ENCODE data around the gene PPM1E.

- no peak for TF ChIP-seq RAD21 (conservative IDR thresholded peaks at IDR 0.05)
- TF ChIP-seq, protein P1, sequence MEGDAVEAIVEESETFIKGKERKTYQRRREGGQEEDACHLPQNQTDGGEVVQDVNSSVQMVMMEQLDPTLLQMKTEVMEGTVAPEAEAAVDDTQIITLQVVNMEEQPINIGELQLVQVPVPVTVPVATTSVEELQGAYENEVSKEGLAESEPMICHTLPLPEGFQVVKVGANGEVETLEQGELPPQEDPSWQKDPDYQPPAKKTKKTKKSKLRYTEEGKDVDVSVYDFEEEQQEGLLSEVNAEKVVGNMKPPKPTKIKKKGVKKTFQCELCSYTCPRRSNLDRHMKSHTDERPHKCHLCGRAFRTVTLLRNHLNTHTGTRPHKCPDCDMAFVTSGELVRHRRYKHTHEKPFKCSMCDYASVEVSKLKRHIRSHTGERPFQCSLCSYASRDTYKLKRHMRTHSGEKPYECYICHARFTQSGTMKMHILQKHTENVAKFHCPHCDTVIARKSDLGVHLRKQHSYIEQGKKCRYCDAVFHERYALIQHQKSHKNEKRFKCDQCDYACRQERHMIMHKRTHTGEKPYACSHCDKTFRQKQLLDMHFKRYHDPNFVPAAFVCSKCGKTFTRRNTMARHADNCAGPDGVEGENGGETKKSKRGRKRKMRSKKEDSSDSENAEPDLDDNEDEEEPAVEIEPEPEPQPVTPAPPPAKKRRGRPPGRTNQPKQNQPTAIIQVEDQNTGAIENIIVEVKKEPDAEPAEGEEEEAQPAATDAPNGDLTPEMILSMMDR (IDR thresholded peaks at IDR 0.05; ENCODE audit: poor library complexity, severe bottlenecking), result no peak
- no peak for TF ChIP-seq POLR2AphosphoS5 (IDR thresholded peaks at IDR 0.05)
- no peak for TF ChIP-seq EZH2 (IDR thresholded peaks at IDR 0.05; ENCODE audit: borderline replicate concordance, insufficient read depth, low read length, poor library complexity, severe bottlenecking)
- TF ChIP-seq EP300 (conservative IDR thresholded peaks at IDR 0.05; ENCODE audit: poor library complexity, severe bottlenecking), result no peak
- no peak for TF ChIP-seq SMC3 (conservative IDR thresholded peaks at IDR 0.05; ENCODE audit: poor library complexity)
- TF ChIP-seq, protein P2, sequence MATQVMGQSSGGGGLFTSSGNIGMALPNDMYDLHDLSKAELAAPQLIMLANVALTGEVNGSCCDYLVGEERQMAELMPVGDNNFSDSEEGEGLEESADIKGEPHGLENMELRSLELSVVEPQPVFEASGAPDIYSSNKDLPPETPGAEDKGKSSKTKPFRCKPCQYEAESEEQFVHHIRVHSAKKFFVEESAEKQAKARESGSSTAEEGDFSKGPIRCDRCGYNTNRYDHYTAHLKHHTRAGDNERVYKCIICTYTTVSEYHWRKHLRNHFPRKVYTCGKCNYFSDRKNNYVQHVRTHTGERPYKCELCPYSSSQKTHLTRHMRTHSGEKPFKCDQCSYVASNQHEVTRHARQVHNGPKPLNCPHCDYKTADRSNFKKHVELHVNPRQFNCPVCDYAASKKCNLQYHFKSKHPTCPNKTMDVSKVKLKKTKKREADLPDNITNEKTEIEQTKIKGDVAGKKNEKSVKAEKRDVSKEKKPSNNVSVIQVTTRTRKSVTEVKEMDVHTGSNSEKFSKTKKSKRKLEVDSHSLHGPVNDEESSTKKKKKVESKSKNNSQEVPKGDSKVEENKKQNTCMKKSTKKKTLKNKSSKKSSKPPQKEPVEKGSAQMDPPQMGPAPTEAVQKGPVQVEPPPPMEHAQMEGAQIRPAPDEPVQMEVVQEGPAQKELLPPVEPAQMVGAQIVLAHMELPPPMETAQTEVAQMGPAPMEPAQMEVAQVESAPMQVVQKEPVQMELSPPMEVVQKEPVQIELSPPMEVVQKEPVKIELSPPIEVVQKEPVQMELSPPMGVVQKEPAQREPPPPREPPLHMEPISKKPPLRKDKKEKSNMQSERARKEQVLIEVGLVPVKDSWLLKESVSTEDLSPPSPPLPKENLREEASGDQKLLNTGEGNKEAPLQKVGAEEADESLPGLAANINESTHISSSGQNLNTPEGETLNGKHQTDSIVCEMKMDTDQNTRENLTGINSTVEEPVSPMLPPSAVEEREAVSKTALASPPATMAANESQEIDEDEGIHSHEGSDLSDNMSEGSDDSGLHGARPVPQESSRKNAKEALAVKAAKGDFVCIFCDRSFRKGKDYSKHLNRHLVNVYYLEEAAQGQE (IDR thresholded peaks at IDR 0.05; ENCODE audit: borderline replicate concordance), result no peak
- TF ChIP-seq MXI1 (conservative IDR thresholded peaks at IDR 0.05; ENCODE audit: poor library complexity, severe bottlenecking), result no peak
- no peak for TF ChIP-seq TAF1 (IDR thresholded peaks at IDR 0.05; ENCODE audit: low read depth)
Measured at GRCh38 chr17:58734040-58734439, 21.6 kb upstream of the PPM1E start.
